Activated B cell treated with CpG ODN at 0.5 μM for 24 hours (primary cell): ENCODE measurements around the gene SYT1. TPM values are rescaled to one million over a fixed set of nuclear protein-coding genes. Genes with fewer than 3 reads are reported as not detected.

Experiments
- ATAC-seq: fragments of 200-7000 bp; cut with Tn5 transposase; one replicate; pipeline ENCODE4 v1.10.0; 2021; ENCODE audit warnings: low read depth, mild to moderate bottlenecking, moderate library complexity
- CTCF ChIA-PET: fragments of 350-600 bp; sonication (Branson Sonifier 250); formaldehyde crosslinking; loops from one replicate; lab custom pipeline; 2021; ENCODE audit warnings: antibody characterized with exemption; lab: Charles Lee
- POLR2A ChIA-PET: fragments of 350-600 bp; sonication (Branson Sonifier 250); formaldehyde crosslinking; loops from one replicate; lab custom pipeline; 2021; ENCODE audit warnings: antibody characterized with exemption; lab: Charles Lee
- DNase-seq: peaks from one replicate; pipeline ENCODE4 v3.0.0; 2022
- H3K27ac Mint-ChIP-seq: one replicate; pipeline ENCODE4 v1.8.0; 2020; ENCODE audit warnings: mixed read lengths
- H3K27me3 Mint-ChIP-seq: one replicate; pipeline ENCODE4 v1.8.0; 2021; ENCODE audit warnings: mixed read lengths
- H3K36me3 Mint-ChIP-seq: one replicate; pipeline ENCODE4 v1.8.0; 2021; ENCODE audit warnings: low read depth, mixed read lengths
- H3K4me1 Mint-ChIP-seq: one replicate; pipeline ENCODE4 v1.8.0; 2021; ENCODE audit warnings: mixed read lengths
- H3K4me3 Mint-ChIP-seq: one replicate; pipeline ENCODE4 v1.8.0; 2020; ENCODE audit warnings: mild to moderate bottlenecking, mixed read lengths
- H3K9me3 Mint-ChIP-seq: one replicate; pipeline ENCODE4 v1.8.0; 2020; ENCODE audit warnings: mixed read lengths
- intact Hi-C: fragments of 100-400 bp; cut with micrococcal nuclease; formaldehyde crosslinking; loops from one replicate; pipeline ENCODE4 v1.15.1; 2024
- total RNA-seq: library from RNA; stranded (reverse); gene quantifications from 2 replicates; pipeline ENCODE4 v1.2.3, GENCODE V29; 2022
- TF ChIP-seq, protein P1 (sequence below): fragments of 200-600 bp; IDR thresholded peaks from one replicate; pipeline ENCODE4 v1.8.0; 2022; ENCODE audit warnings: antibody characterized with exemption, mild to moderate bottlenecking

Gene SYT1
- total RNA-seq, 1 donor from 2014 or later, result 0.49 TPM

DNA sequence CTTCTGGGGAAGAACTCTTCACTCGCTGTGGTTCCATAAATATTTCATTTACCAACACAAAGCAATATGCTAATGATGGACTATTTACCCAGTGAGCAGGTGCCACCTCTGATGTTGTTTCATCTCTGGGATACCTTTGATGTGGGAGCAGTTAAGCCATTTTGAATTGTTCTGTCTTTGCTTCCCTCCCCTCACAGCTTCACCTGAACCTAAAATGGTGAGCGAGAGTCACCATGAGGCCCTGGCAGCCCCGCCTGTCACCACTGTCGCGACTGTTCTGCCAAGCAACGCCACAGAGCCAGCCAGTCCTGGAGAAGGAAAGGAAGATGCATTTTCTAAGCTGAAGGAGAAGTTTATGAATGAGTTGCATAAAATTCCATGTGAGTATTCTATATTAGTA is 352.7 kb downstream of the SYT1 start:
- intact Hi-C loops, result no loop called here
- ChIA-PET POLR2A (no interaction called here), CTCF (no interaction called here)
- Mint-ChIP-seq H3K4me3 (no peak overlapping the region), H3K27me3 (no peaks in the 10 kb centered on the region), H3K36me3 (no peaks in the 10 kb centered on the region), H3K9me3 (peaks cover 12% of the 10 kb centered on the region), H3K4me1 (no peaks in the 10 kb centered on the region), H3K27ac (no peak overlapping the region)
- TF ChIP-seq, protein P1, sequence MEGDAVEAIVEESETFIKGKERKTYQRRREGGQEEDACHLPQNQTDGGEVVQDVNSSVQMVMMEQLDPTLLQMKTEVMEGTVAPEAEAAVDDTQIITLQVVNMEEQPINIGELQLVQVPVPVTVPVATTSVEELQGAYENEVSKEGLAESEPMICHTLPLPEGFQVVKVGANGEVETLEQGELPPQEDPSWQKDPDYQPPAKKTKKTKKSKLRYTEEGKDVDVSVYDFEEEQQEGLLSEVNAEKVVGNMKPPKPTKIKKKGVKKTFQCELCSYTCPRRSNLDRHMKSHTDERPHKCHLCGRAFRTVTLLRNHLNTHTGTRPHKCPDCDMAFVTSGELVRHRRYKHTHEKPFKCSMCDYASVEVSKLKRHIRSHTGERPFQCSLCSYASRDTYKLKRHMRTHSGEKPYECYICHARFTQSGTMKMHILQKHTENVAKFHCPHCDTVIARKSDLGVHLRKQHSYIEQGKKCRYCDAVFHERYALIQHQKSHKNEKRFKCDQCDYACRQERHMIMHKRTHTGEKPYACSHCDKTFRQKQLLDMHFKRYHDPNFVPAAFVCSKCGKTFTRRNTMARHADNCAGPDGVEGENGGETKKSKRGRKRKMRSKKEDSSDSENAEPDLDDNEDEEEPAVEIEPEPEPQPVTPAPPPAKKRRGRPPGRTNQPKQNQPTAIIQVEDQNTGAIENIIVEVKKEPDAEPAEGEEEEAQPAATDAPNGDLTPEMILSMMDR, result no peak
- ATAC-seq (no peak), DNase-seq (no peak)

DNA sequence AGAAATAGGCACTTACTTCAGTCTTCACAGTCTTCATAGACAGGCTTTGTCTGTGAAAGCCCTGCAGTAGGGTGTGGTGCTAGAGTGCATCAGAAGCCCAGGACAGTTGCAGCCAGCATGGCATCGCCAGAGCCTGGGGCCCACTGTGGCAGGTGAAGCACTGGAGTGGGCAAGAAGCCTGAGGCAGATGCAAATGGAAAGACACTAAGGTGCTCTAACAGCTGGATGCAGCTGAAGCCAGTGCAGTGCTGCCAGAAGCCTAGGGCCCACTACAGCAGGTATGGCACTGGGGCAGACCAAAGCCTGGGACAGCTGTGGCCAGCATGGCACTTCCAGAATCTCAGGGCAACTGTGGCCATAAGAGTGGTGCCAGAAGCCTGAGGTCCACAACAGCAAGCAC is 358.6 kb downstream of the SYT1 start:
- intact Hi-C loops, result no loop called here
- POLR2A ChIA-PET, result no interaction called here
- Mint-ChIP-seq H3K9me3 (peaks cover 18% of the 10 kb centered on the region), H3K27ac (no peak overlapping the region), H3K36me3 (no peaks in the 10 kb centered on the region), H3K4me1 (no peaks in the 10 kb centered on the region), H3K4me3 (no peak overlapping the region), H3K27me3 (no peaks in the 10 kb centered on the region)
- ATAC-seq (no peak), DNase-seq (no peak)
- TF ChIP-seq, protein P1, result no peak
- CTCF ChIA-PET, result no interaction called here

DNA sequence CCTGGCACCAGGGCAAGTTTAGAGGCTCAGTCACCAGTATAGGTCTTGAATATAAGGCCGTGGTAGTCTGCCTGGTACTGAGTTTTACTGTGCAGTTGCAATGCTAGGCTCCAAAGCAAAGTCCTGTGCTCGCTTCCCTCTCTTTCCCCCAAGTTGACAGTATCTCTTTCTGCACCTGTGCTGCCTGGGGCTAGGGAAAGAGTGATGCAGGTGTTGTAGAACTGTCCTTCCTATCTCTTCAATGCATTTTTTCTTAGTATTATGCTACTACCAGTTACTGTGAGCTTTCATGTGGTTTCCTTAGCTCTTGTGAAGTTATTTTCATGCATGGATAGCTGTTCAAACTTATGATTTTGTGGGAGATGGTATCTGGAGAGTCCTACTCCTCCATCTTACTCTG is 359.2 kb downstream of the SYT1 start:
- H3K9me3 Mint-ChIP-seq, result peaks cover 18% of the 10 kb centered on the region
- intact Hi-C loops, result no loop called here
- H3K4me1 Mint-ChIP-seq, result no peaks in the 10 kb centered on the region
- ChIA-PET POLR2A (no interaction called here), CTCF (no interaction called here)
- no peaks in the 10 kb centered on the region for H3K27me3 Mint-ChIP-seq
- TF ChIP-seq, protein P1, result no peak
- no peak overlapping the region for H3K27ac Mint-ChIP-seq
- H3K4me3 Mint-ChIP-seq, result no peak overlapping the region
- DNase-seq (no peak), ATAC-seq (no peak)
- no peaks in the 10 kb centered on the region for H3K36me3 Mint-ChIP-seq

DNA sequence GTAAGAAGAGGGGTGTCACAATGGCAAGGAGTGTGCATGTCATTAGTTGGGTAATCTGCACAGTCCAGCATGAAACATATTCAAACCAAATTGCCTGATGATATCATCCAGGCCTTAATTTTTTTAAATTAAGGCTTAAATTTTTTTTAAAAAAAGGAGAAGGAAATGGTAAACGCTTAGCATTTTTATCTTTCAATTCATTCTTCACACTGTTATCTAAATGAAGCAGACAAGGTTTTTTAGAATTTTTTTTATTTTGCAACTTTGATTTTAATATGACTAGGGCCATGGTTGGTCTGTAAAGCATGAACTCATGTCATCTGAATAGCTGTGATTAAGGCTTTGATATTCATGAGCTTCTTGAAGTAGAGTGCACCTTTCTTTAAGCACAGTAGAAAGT is 362.5 kb downstream of the SYT1 start:
- CTCF ChIA-PET, result no interaction called here
- TF ChIP-seq, protein P1, result no peak
- H3K27me3 Mint-ChIP-seq, result no peaks in the 10 kb centered on the region

DNA sequence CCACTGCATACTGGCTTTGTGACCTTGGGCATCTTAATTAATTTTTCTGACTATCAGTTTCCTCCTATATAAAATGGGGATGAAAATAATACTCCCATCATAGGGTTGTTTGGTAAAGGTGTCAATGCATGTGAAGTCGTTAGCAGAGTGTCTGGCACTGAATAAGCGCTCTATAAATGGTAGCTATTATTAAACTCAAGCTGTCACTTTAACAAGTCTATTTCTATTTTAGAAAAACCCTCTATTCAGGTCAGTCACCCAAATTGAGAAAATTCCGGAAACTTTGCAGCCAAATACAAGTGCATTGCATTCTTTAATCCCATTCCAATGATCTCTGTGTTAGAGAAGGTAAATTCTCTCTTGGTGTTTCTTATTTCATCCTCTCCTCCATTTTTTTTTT is 363.1 kb downstream of the SYT1 start:
- peaks cover 4% of the 10 kb centered on the region for H3K9me3 Mint-ChIP-seq
- POLR2A ChIA-PET, result no interaction called here
- CTCF ChIA-PET, result no interaction called here

More for the DNA sequence above, 362.5 kb downstream of the SYT1 start:
- Mint-ChIP-seq H3K4me1 (no peaks in the 10 kb centered on the region), H3K27ac (no peak overlapping the region), H3K36me3 (no peaks in the 10 kb centered on the region), H3K9me3 (peaks cover 6% of the 10 kb centered on the region), H3K4me3 (no peak overlapping the region)
- no peak for ATAC-seq
- DNase-seq, result no peak
- POLR2A ChIA-PET, result no interaction called here
- intact Hi-C loops, result no loop called here

More for the DNA sequence above, 363.1 kb downstream of the SYT1 start:
- Mint-ChIP-seq H3K4me1 (no peaks in the 10 kb centered on the region), H3K27ac (no peak overlapping the region), H3K27me3 (no peaks in the 10 kb centered on the region), H3K36me3 (no peaks in the 10 kb centered on the region), H3K4me3 (no peak overlapping the region)
- intact Hi-C loops, result no loop called here
- ATAC-seq (no peak), DNase-seq (no peak)
- TF ChIP-seq, protein P1, result no peak
